GM10248 (cell line): Measurements from ENCODE around the gene IER2.

Experiments used
- CTCF ChIA-PET: fragments of 300-600 bp; sonication (Branson Sonifier 250); formaldehyde crosslinking; extraction: SDS; loops from one replicate; lab custom pipeline; 2021; ENCODE audit warnings: antibody characterized with exemption; lab: Yijun Ruan, JAX
- POLR2A ChIA-PET: fragments of 350-650 bp; sonication (Branson Sonifier 250); formaldehyde crosslinking; extraction: SDS; loops from one replicate; lab custom pipeline; 2020; ENCODE audit warnings: antibody characterized with exemption; lab: Yijun Ruan, JAX
- DNase-seq: peaks from one replicate; pipeline ENCODE4 v3.0.0; 2012; ENCODE audit errors: extremely low spot score
- CTCF ChIP-seq: IDR thresholded peaks from 2 replicates; pipeline ENCODE4 v1.5.1; 2012; ENCODE audit warnings: mild to moderate bottlenecking, low read depth; ENCODE audit errors: extremely low read depth, missing control alignments, control extremely low read depth

The IER2 gene

DNA sequence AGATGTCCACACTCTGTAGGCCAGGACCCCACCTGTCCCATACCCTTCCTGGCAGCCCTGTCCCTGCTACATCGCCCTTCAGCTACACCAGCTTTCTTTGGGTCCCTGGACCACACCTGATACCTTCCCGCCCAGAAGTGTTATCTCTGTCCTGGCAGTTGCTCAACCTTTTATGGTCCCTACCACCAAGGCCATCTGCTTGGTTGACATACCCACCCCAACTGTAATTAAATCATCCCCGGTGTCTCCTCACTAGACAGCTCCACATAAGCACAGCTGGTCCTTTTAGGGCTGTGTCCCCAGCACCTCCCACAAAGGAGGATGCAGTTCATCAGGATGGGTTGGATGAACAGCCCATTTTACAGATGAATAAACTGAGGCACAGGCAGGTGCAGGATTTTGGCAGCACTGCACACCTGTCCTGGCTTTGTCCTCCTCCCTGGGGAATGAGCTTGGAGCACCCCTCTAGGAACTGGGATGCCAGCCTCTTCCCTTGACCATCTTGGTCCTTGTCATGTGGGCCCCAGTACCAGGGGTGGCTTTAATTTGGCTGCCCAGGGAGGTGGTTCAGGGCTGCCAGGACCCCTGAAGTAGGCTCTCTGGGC lies 19.2 kb upstream of the IER2 start:
- CTCF ChIA-PET, result interaction anchor here (1.0 to 2.7 kb wide), 6 partner anchors 10 to 165 kb away, joined by 3 to 10 read pairs (median 4); no protein-coding TSS in a partner anchor
- TF ChIP-seq CTCF, result no peak
- no peak for DNase-seq
- POLR2A ChIA-PET, result interaction anchor here (0.6 to 0.9 kb wide), 2 partner anchors 19 to 24 kb away, joined by 3 to 4 read pairs; partner anchors contain the start of genes IER2 and STX10

DNA sequence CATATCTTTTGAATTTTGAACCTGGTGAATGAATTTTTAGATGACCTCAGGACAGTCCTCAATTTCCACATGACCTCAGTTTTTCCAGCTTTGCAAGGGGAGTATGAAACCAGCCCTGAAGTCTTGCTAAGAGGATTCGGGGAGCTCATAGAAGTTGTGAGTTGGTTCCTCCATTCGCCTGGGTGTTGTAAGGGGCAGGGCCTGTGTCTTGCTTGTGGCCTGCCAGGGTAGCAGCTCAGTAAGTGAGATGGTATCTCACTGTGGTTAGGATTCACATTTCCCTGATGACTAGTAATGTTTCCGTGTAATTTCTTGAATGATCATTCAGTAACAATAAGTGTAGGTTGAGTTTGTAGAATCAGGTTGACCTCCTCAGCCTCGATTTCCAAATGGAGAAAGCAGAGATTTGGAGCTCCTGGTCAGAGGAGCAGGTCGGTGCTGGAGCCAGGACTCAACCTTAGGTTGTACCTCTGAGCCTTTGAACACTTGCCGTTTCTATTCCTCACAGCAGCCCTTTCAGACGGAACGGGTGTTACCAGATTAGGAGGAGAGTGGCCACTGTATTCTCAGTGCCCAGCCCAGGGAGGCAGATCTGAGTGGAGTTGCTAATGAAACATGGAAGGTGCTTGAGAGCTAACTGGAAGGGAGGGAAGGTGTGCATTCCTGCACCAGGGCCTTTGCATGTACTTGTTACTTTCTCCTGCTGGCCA lies 17.6 kb upstream of the IER2 start:
- POLR2A ChIA-PET, result interaction anchor here (0.5 to 0.6 kb wide), 2 partner anchors 32 to 191 kb away, joined by 7 to 10 read pairs; no protein-coding TSS in a partner anchor
- CTCF ChIA-PET, result interaction anchor here (1.1 to 2.7 kb wide), 4 partner anchors 12 to 167 kb away, joined by 3 to 10 read pairs (median 8); partner anchors contain the start of gene NACC1
- no peak for DNase-seq
- no peak for TF ChIP-seq CTCF

DNA sequence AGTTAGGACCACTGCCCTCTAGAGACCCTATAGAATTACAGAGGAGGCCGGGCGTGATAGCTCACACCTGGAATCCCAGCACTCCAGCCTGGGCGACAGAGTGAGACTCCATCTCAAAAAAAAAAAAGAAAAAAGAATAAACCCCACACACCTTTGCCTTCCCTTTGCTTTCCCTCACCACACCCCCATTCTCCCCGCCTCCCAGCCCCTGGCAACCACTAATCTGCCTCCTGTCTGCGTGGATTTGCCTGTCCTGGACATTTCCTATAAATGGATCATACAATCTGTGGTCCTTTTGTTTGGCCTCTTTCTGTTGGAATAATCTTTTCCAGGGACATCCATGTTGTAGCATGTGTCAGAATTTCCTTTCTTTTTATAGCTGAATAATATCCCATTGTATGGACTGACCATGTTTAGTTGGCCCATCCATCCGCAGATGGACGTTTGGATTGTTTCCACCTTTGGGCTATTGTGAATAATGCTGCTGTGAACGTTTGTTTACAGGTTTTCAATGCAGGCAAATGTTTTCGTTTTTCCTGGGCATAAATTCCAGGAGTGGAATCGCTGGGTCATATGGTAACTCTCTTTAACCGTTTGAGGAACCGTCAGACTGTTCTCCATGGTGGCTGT lies 16.9 kb upstream of the IER2 start:
- DNase-seq, result no peak
- CTCF ChIA-PET, result interaction anchor here (2.7 kb wide), 1 partner anchor 168 kb away, joined by 10 read pairs; no protein-coding TSS in a partner anchor

DNA sequence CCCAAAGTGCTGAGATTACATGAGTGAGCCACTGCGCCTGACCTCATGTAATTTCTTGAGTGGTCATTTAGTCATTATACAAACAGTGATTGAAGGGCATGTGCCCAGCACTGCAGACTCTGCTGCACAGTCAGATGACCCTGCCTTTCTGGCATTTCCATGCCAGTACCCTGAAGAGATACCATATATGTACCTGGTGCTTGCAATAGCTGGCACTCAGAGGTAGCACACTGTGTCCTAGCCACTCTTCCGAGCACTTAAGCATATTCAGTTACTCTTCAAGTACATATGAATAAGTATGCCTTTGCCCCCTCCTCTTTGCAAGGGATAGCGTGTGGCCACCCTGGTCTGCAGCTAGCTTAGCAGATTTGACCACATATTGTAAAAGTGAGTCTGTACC lies 15.6 kb upstream of the IER2 start:
- no peak for DNase-seq
- no peak for TF ChIP-seq CTCF
- CTCF ChIA-PET, result interaction anchor here (1.3 kb wide), 1 partner anchor 74 kb away, joined by 3 read pairs; no protein-coding TSS in a partner anchor
- POLR2A ChIA-PET, result no interaction called here

More for the DNA sequence above, 16.9 kb upstream of the IER2 start:
- POLR2A ChIA-PET, result no interaction called here
- no peak for TF ChIP-seq CTCF

DNA sequence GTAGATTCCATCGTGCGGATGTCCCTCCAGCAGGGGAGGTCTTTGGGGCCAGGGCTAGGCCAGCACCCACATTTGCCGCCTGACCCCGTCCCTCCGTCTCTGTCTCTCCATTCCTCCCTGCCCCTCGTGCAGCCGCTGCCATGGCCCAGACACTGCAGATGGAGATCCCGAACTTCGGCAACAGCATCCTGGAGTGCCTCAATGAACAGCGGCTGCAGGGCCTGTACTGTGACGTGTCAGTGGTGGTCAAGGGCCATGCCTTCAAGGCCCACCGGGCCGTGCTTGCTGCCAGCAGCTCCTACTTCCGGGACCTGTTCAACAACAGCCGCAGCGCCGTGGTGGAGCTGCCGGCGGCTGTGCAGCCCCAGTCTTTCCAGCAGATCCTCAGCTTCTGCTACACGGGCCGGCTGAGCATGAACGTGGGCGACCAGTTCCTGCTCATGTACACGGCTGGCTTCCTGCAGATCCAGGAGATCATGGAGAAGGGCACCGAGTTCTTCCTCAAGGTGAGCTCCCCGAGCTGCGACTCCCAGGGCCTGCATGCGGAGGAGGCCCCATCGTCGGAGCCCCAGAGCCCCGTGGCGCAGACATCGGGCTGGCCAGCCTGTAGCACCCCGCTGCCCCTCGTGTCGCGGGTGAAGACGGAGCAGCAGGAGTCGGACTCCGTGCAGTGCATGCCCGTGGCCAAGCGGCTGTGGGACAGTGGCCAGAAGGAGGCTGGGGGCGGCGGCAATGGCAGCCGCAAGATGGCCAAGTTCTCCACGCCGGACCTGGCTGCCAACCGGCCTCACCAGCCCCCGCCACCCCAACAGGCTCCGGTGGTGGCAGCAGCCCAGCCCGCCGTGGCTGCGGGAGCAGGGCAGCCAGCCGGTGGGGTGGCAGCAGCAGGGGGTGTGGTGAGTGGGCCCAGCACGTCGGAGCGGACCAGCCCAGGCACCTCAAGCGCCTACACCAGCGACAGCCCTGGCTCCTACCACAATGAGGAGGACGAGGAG lies 14.8 kb upstream of the IER2 start:
- ChIA-PET POLR2A (interaction anchor here (0.5 kb wide), 1 partner anchor 1383 kb away, joined by 4 read pairs; no protein-coding TSS in a partner anchor), CTCF (interaction anchor here (1.3 kb wide), 1 partner anchor 74 kb away, joined by 3 read pairs; no protein-coding TSS in a partner anchor)
- no peak for TF ChIP-seq CTCF
- DNase-seq, result no peak
